Sigmoid colon (tissue), 7 donors: ENCODE results near the gene HDLBP. TPM values are rescaled to one million over a fixed set of nuclear protein-coding genes. Genes with fewer than 3 reads are reported as not detected.

ENCODE experiments used
- DNase-seq: peaks from one replicate; pipeline ENCODE4 v3.0.0-alpha.2; 2019
- H3K27ac ChIP-seq, 4 donors: fragments of 200-600 bp; sonication (generic); one replicate each; pipeline ENCODE4 v1.5.1; 2016 to 2019; ENCODE audit warnings: mild to moderate bottlenecking in 1 of 4
- H3K27me3 ChIP-seq, 3 donors: fragments of 200-600 bp; sonication (generic); one replicate each; pipeline ENCODE4 v1.5.1; 2019; ENCODE audit warnings: mild to moderate bottlenecking in 1 of 3
- H3K36me3 ChIP-seq, 4 donors: fragments of 200-600 bp; sonication (generic); one replicate each; pipeline ENCODE4 v1.5.1; 2016 to 2019
- H3K4me1 ChIP-seq, 4 donors: fragments of 200-600 bp; sonication (generic); one replicate each; pipeline ENCODE4 v1.5.1; 2017 to 2019
- H3K4me3 ChIP-seq, 4 donors: fragments of 200-600 bp; sonication (generic); one replicate each; pipeline ENCODE4 v1.5.1; 2017 to 2019; ENCODE audit warnings: mild to moderate bottlenecking in 2 of 4, moderate library complexity in 1 of 4
- H3K9me3 ChIP-seq, 4 donors: fragments of 200-600 bp in 3 of 4; sonication (generic) in 3 of 4; one replicate each; pipeline versions ENCODE4 v1.5.1 to v1.6.1; 2013 to 2019
- CTCF ChIP-seq, 4 experiments: fragments of 450-650 bp in 3 of 4; fragments of 200-600 bp in 1 of 4; IDR thresholded peaks; one replicate each; pipeline ENCODE4 v1.5.1; 2016 to 2019; ENCODE audit warnings: antibody characterized with exemption in 4 of 4, mild to moderate bottlenecking in 3 of 4, moderate library complexity in 2 of 4
- EP300 ChIP-seq, 4 donors: sonication (generic); formaldehyde crosslinking; IDR thresholded peaks; one replicate each; pipeline ENCODE4 v1.6.1; 2017; ENCODE audit warnings: antibody characterized with exemption in 4 of 4
- POLR2A ChIP-seq, 2 donors: fragments of 450-650 bp; IDR thresholded peaks; one replicate each; pipeline ENCODE4 v1.6.1; 2016; ENCODE audit warnings: antibody characterized with exemption in 2 of 2, mild to moderate bottlenecking in 2 of 2, moderate library complexity in 2 of 2
- POLR2AphosphoS5 ChIP-seq, 4 donors: sonication (generic); formaldehyde crosslinking; IDR thresholded peaks; one replicate each; pipeline ENCODE4 v1.6.1; 2017; ENCODE audit warnings: antibody characterized with exemption in 4 of 4
- WGBS, 2 donors: extraction: QIAGEN DNeasy Blood & Tissue Kit; methylation state at CpG; one replicate each; pipeline ENCODE4 v1.1.7; 2013; 5-methylcytosine and 5-hydroxymethylcytosine counted together
- intact Hi-C: fragments of 100-400 bp; cut with DNase I; formaldehyde crosslinking; loops from one replicate; pipeline ENCODE4 v1.15.1; 2023
- polyA plus RNA-seq, 3 donors: library from polyadenylated mRNA; stranded (reverse); fragments of 200-250 nt; gene quantifications; one replicate each; pipeline ENCODE4 v1.2.3, GENCODE V29; 2013
- total RNA-seq, 4 donors: library from RNA; depleted of rRNA; stranded (reverse); fragments of >200 nt; gene quantifications; one replicate each; pipeline ENCODE4 v1.1.0, GENCODE V29; 2016
- donor health status: healthy with polysubstance abuse.
- donor health status: Bipolar disorder and iron deficiency.
- donor health status: healthy.

HDLBP gene
- total and polyA plus RNA-seq, 7 donors, result 115 to 281 (median 201) TPM

- H3K36me3 ChIP-seq, result peaks cover 85 to 100% (median 97%) of the 10 kb centered on the region in 4 donors
- no peaks in the 10 kb centered on the region for H3K27me3 ChIP-seq
- TF ChIP-seq POLR2AphosphoS5 (IDR thresholded peaks at IDR 0.05) (no peak), EP300 (IDR thresholded peaks at IDR 0.05) (no peak), POLR2A (IDR thresholded peaks at IDR 0.05) (no peak), CTCF (IDR thresholded peaks at IDR 0.05) (no peak)
- H3K4me1 ChIP-seq, result no peaks in the 10 kb centered on the region
- 87 to 89% methylated on average over 13 of the region's 13 CpGs for WGBS, 2 donors
- DNase-seq, result no peak
- H3K27ac ChIP-seq, result no peak overlapping the region
- H3K4me3 ChIP-seq, result no peak overlapping the region
- intact Hi-C loops, result no loop called here
- no peaks in the 10 kb centered on the region for H3K9me3 ChIP-seq
Observed at GRCh38 chr2:241232736-241233575, 82.5 kb downstream of the HDLBP start.

DNA sequence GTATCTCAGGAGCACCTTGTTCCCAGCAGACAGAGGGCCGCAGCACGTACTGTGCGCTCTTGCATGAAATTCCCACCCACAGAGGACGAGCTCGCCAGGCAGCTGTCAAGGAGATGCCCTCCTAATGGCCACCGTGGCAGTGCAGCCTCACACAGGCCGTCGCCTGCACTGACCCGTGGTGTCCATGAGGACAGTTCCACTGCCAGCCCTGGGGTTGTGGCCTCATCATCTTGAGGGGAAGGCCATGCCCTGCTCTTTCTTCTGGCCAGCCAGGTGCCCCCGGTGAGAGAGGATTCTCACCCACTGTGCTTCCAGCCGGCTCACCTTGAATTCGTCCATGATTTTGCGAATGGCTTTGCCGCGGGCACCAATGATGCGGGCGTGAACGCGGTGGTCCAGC, 85.0 kb downstream of the HDLBP start:
- no peaks in the 10 kb centered on the region for H3K9me3 ChIP-seq
- H3K27me3 ChIP-seq, result no peaks in the 10 kb centered on the region
- TF ChIP-seq POLR2AphosphoS5 (IDR thresholded peaks at IDR 0.05) (no peak), EP300 (IDR thresholded peaks at IDR 0.05) (no peak), CTCF (IDR thresholded peaks at IDR 0.05) (no peak), POLR2A (IDR thresholded peaks at IDR 0.05) (no peak)
- no peak overlapping the region for H3K27ac ChIP-seq
- peaks cover 65 to 99% (median 87%) of the 10 kb centered on the region in 4 donors for H3K36me3 ChIP-seq
- no peak for DNase-seq
- 96 to 97% methylated on average over 19 of the region's 19 CpGs for WGBS, 2 donors
- H3K4me1 ChIP-seq, result no peaks in the 10 kb centered on the region
- H3K4me3 ChIP-seq, result no peak overlapping the region
- intact Hi-C loops, result no loop called here

GRCh38 chr2:241229563-241230401, 85.7 kb downstream of the HDLBP start:
- intact Hi-C loops, result no loop called here
- Histone ChIP-seq H3K27ac (no peak overlapping the region), H3K4me3 (no peak overlapping the region), H3K4me1 (peaks cover 0 to 2% (median 0%) of the 10 kb centered on the region in 4 donors), H3K27me3 (no peaks in the 10 kb centered on the region), H3K9me3 (no peaks in the 10 kb centered on the region), H3K36me3 (peaks cover 63 to 97% (median 81%) of the 10 kb centered on the region in 4 donors)
- TF ChIP-seq EP300 (IDR thresholded peaks at IDR 0.05), result no peak
- TF ChIP-seq POLR2A (IDR thresholded peaks at IDR 0.05), result no peak
- no peak for TF ChIP-seq POLR2AphosphoS5 (IDR thresholded peaks at IDR 0.05)
- TF ChIP-seq CTCF (IDR thresholded peaks at IDR 0.05), result no peak
- no peak for DNase-seq
- WGBS, 2 donors, result 93 to 94% methylated on average over 29 of the region's 29 CpGs

DNA sequence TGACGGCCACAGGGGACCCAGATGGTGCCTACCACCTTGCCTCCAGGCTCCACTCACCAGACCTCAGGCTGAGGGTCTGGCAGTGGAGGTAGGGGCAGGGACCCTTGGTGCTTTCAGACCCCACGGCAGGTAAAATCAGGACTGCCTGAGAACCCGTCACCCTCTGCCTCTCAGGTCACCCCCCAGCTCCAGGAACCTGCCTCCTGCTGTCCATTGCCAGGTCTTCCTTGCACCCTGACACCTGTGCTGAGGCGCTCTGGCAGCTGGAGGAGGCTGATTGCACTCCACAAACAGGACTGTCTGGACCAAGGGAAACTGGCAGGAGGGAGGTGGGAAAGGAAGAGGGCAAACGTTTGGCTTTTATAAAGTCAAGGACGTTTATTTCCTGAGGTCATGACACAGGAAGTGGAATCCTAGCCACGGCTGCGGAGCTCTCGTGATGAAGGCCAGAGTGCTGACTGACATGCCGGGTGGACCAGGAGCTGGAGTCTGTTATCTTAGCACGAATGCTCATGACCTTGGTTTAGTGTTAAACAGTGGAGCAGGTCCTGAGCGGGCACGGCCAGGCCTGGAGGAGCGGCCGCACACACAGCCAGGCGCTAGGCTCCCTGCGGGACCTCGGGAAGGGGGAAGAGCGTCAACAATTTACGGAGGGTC, 86.5 kb downstream of the HDLBP start:
- DNase-seq, result no peak
- H3K4me3 ChIP-seq, result no peak overlapping the region
- peaks cover 55 to 89% (median 73%) of the 10 kb centered on the region in 4 donors for H3K36me3 ChIP-seq
- H3K27ac ChIP-seq, result no peak overlapping the region
- H3K4me1 ChIP-seq, result peaks cover 0 to 10% (median 7%) of the 10 kb centered on the region in 4 donors
- TF ChIP-seq POLR2AphosphoS5 (IDR thresholded peaks at IDR 0.05) (no peak), POLR2A (IDR thresholded peaks at IDR 0.05) (no peak), EP300 (IDR thresholded peaks at IDR 0.05) (no peak), CTCF (IDR thresholded peaks at IDR 0.05) (no peak)
- no peaks in the 10 kb centered on the region for H3K9me3 ChIP-seq
- intact Hi-C loops, result no loop called here
- 81 to 83% methylated on average over 20 of the region's 20 CpGs for WGBS, 2 donors
- H3K27me3 ChIP-seq, result no peaks in the 10 kb centered on the region
